ENCODE results near the gene SLCO4C1.

- TF ChIP-seq CTCF (IDR thresholded peaks at IDR 0.05; ENCODE audit: low read depth, low read length): no peak
- no peak for TF ChIP-seq POLR2A (IDR thresholded peaks at IDR 0.05; ENCODE audit: extremely low read depth, insufficient read length)
- TF ChIP-seq MAX (IDR thresholded peaks at IDR 0.05; ENCODE audit: low read depth, low read length): no peak
These were observed 18.2 kb upstream of the SLCO4C1 start for GRCh38 chr5:102314328-102314727.

All from NB4 (cell line).